OCI-LY7 (cell line): ENCODE measurements around the gene GPR55. TPM values are rescaled to one million over a fixed set of nuclear protein-coding genes. Genes with fewer than 3 reads are reported as not detected.

Experiments
- BruUV-seq: library from RNA; stranded (reverse); fragments of 400-500 nt; replicated peaks from 2 replicates; lab custom pipeline; 2021; lab: Mats Ljungman, UMichigan
- CTCF ChIA-PET: fragments of 300-600 bp; sonication (Branson Sonifier 250); formaldehyde crosslinking; loops from one replicate; lab custom pipeline; 2022; ENCODE audit warnings: antibody characterized with exemption; ENCODE audit not compliant: unreplicated experiment; lab: Charles Lee
- POLR2A ChIA-PET: fragments of 300-600 bp; sonication (Branson Sonifier 250); formaldehyde crosslinking; loops from one replicate; lab custom pipeline; 2022; ENCODE audit warnings: antibody characterized with exemption; lab: Charles Lee
- DNase-seq: peaks from one replicate; pipeline ENCODE4 v3.0.0-alpha.2; 2015; ENCODE audit warnings: low spot score
- H2AFZ ChIP-seq: fragments of 200-600 bp; sonication (generic), shearing (Covaris generic); 2 replicates; pipeline ENCODE4 v1.6.1; 2014; ENCODE audit warnings: mild to moderate bottlenecking, antibody characterized with exemption, low read length, moderate library complexity
- H3K27ac ChIP-seq: fragments of 200-600 bp; sonication (generic); 2 replicates; pipeline ENCODE4 v1.5.1; 2014; ENCODE audit warnings: mixed run types, low read depth, mild to moderate bottlenecking, moderate library complexity, low read length, inconsistent platforms; ENCODE audit not compliant: poor library complexity, severe bottlenecking
- H3K36me3 ChIP-seq: fragments of 200-600 bp; sonication (generic); 2 replicates; pipeline ENCODE4 v1.6.1; 2014; ENCODE audit warnings: mild to moderate bottlenecking, antibody characterized with exemption, low read length, moderate library complexity, mixed read lengths; ENCODE audit not compliant: insufficient read depth
- H3K4me1 ChIP-seq: fragments of 200-600 bp; sonication (generic); 2 replicates; pipeline ENCODE4 v1.5.1; 2014; ENCODE audit warnings: mild to moderate bottlenecking, low read length; ENCODE audit not compliant: insufficient read depth, poor library complexity, severe bottlenecking
- H3K4me2 ChIP-seq: fragments of 200-600 bp; sonication (generic); 2 replicates; pipeline ENCODE4 v1.6.1; 2014; ENCODE audit warnings: mild to moderate bottlenecking, low read length
- H3K4me3 ChIP-seq: fragments of 200-600 bp; sonication (generic); 2 replicates; pipeline ENCODE4 v1.5.1; 2014; ENCODE audit warnings: mild to moderate bottlenecking, low read depth, low read length; ENCODE audit not compliant: poor library complexity, severe bottlenecking
- H3K79me2 ChIP-seq: fragments of 200-600 bp; sonication (generic); 2 replicates; pipeline ENCODE4 v1.6.1; 2016; ENCODE audit warnings: low read depth, mild to moderate bottlenecking, low read length, moderate library complexity, mixed read lengths; ENCODE audit not compliant: insufficient read depth
- H3K9me2 ChIP-seq: fragments of 200-600 bp; sonication (generic); 2 replicates; pipeline ENCODE4 v1.6.1; 2016; ENCODE audit warnings: mild to moderate bottlenecking, low read length, mixed read lengths; ENCODE audit not compliant: insufficient read depth
- H3K9me3 ChIP-seq: fragments of 200-600 bp; sonication (generic); 2 replicates; pipeline ENCODE4 v1.6.1; 2014; ENCODE audit warnings: mild to moderate bottlenecking, mixed run types, low read length, mixed read lengths
- H4K20me1 ChIP-seq: fragments of 200-600 bp; sonication (generic); 2 replicates; pipeline ENCODE4 v1.6.1; 2014; ENCODE audit warnings: mild to moderate bottlenecking, antibody characterized with exemption, low read length, moderate library complexity, mixed read lengths; ENCODE audit not compliant: insufficient read depth
- CTCF ChIP-seq: fragments of 200-600 bp; sonication (generic); conservative IDR thresholded peaks from 2 replicates; pipeline ENCODE4 v1.5.1; 2014; ENCODE audit warnings: mild to moderate bottlenecking, antibody characterized with exemption, low read length, moderate library complexity, mixed read lengths
- EZH2phosphoT487 ChIP-seq: fragments of 200-600 bp; sonication (generic); IDR thresholded peaks from 2 replicates; pipeline ENCODE4 v1.6.1; 2018; ENCODE audit warnings: low read depth, borderline replicate concordance, mild to moderate bottlenecking, mixed run types, antibody characterized with exemption, low read length, moderate library complexity, mixed read lengths
- intact Hi-C: fragments of 100-400 bp; cut with micrococcal nuclease; formaldehyde crosslinking; loops from one replicate; pipeline ENCODE4 v1.10.0; 2022; ENCODE audit not compliant: unreplicated experiment
- total RNA-seq, 2 experiments: library from RNA; depleted of rRNA in 1 of 2; stranded (reverse); fragments of >200 nt in 1 of 2; shearing (Covaris generic) in 1 of 2; gene quantifications; 2 replicates each; pipeline ENCODE4 v1.2.3, GENCODE V29; 2014 to 2022

GPR55 gene
- total RNA-seq, 2 experiments from 2014 or later, result 0.22 TPM; not detected in 1

DNA sequence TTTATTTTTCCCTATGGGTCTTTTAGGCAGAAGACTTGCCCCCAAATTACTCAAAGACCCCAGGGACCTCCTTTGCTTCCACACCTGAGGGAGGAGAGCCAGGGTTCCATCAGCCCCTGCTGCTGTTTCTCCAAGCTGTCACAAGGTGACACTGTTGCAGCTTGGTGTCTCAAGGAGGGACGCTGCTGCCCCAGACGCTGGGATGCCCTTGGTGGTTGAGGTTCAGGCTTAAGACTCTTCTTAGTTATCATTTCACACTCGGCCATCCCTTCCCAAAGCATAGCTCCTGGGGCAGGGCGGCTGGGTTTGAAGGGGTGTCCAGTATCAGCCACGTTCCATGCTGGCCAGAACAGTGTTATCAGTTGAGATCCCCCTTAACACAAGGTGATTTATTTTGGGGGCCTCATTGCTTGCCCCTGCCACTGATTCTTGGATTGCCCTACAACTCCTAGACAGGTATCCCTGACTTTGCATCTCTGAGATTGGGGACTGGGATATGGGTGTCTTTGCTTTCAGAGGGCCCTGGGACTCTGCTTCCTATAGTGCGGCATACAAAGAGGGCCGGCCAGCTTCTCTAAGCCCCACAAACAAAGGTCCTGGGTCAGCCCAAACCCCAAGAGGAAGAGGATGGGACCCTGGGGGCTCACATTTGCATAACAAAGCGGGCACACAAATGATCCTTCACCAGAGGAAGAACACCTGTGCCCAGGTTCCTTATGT is 22.7 kb downstream of the GPR55 start:
- H3K9me2 ChIP-seq, result no peaks in the 10 kb centered on the region
- no peaks in the 10 kb centered on the region for H3K36me3 ChIP-seq
- no TSS peak for BruUV-seq
- H3K4me1 ChIP-seq, result peaks cover 7% of the 10 kb centered on the region
- H3K79me2 ChIP-seq, result no peaks in the 10 kb centered on the region
- TF ChIP-seq EZH2phosphoT487 (no peak), CTCF (peak; percentile 82)
- H3K9me3 ChIP-seq, result no peaks in the 10 kb centered on the region
- intact Hi-C loops, result loop anchor here (1.0 kb wide), 1 partner anchor 85 kb away; no protein-coding TSS in a partner anchor
- H2AFZ ChIP-seq, result peak overlapping the region; percentile 69; the same call in 1 of the 2 replicates
- no peak overlapping the region for H3K4me3 ChIP-seq
- ChIA-PET CTCF (interaction anchor here (0.6 kb wide), 1 partner anchor 156 kb away, joined by 3 read pairs; no protein-coding TSS in a partner anchor), POLR2A (no interaction called here)
- DNase-seq, result peak; percentile 52
- no peaks in the 10 kb centered on the region for H4K20me1 ChIP-seq
- no peak overlapping the region for H3K27ac ChIP-seq
- H3K4me2 ChIP-seq, result peak overlapping the region; percentile 41

- ChIA-PET CTCF (no interaction called here), POLR2A (no interaction called here)
- Histone ChIP-seq H3K4me3 (no peak overlapping the region), H3K36me3 (no peaks in the 10 kb centered on the region), H3K79me2 (no peaks in the 10 kb centered on the region), H3K9me2 (no peaks in the 10 kb centered on the region), H3K27ac (no peak overlapping the region), H3K4me2 (no peak overlapping the region), H3K4me1 (peaks cover 7% of the 10 kb centered on the region), H3K9me3 (no peaks in the 10 kb centered on the region), H2AFZ (no peak overlapping the region), H4K20me1 (no peaks in the 10 kb centered on the region)
- DNase-seq, result no peak
- intact Hi-C loops, result no loop called here
- no peak for TF ChIP-seq EZH2phosphoT487
- no peak for TF ChIP-seq CTCF
- no TSS peak for BruUV-seq
Measured at GRCh38 chr2:230901006-230901405, 24.0 kb downstream of the GPR55 start.

- H3K27ac ChIP-seq, result no peak overlapping the region
- H3K4me2 ChIP-seq, result no peak overlapping the region
- TF ChIP-seq CTCF (no peak), EZH2phosphoT487 (no peak)
- no peaks in the 10 kb centered on the region for H3K36me3 ChIP-seq
- no TSS peak for BruUV-seq
- H3K4me3 ChIP-seq, result no peak overlapping the region
- ChIA-PET CTCF (no interaction called here), POLR2A (interaction anchor here (0.6 kb wide), 1 partner anchor 12 kb away, joined by 5 read pairs; no protein-coding TSS in a partner anchor)
- no peak for DNase-seq
- no peak overlapping the region for H2AFZ ChIP-seq
- H3K9me2 ChIP-seq, result no peaks in the 10 kb centered on the region
- no peaks in the 10 kb centered on the region for H3K9me3 ChIP-seq
- H3K4me1 ChIP-seq, result peaks cover 7% of the 10 kb centered on the region
- H4K20me1 ChIP-seq, result no peaks in the 10 kb centered on the region
- intact Hi-C loops, result no loop called here
- no peaks in the 10 kb centered on the region for H3K79me2 ChIP-seq
Measured at GRCh38 chr2:230900336-230900995, 24.6 kb downstream of the GPR55 start.
